Measurements from ENCODE around the gene PTPRG. TPM values are rescaled to one million over a fixed set of nuclear protein-coding genes. Genes with fewer than 3 reads are reported as not detected.

Gene PTPRG
- total RNA-seq, 3 donors from 2014 or later, result 28.9 to 54.7 (median 40.4) TPM

- no peak for TF ChIP-seq CTCF (IDR thresholded peaks at IDR 0.05)
- DNase-seq, result no peak
- Histone ChIP-seq H3K4me3 (no peak overlapping the region), H3K36me3 (ENCODE audit: low read depth) (no peaks in the 10 kb centered on the region), H3K9me3 (no peaks in the 10 kb centered on the region), H3K4me1 (ENCODE audit: low read depth) (no peaks in the 10 kb centered on the region)
- ATAC-seq, result no peak
- intact Hi-C loops (cut with DNase I, micrococcal nuclease), result no loop called here
These were observed 365.6 kb downstream of the PTPRG start for GRCh38 chr3:61926923-61927322.

- no peaks in the 10 kb centered on the region for H3K9me3 ChIP-seq
- ATAC-seq (peak; percentile 55), DNase-seq (peak in 2 of 3 donors; percentile 30 to 31)
- no peak for TF ChIP-seq CTCF (IDR thresholded peaks at IDR 0.05)
- intact Hi-C loops (cut with DNase I, micrococcal nuclease), result no loop called here
- no peaks in the 10 kb centered on the region for H3K36me3 ChIP-seq (ENCODE audit: low read depth)
- H3K4me3 ChIP-seq, result no peak overlapping the region
- H3K4me1 ChIP-seq (ENCODE audit: low read depth), result no peaks in the 10 kb centered on the region
These were observed 366.0 kb downstream of the PTPRG start for GRCh38 chr3:61927332-61927731.

- Histone ChIP-seq H3K4me1 (ENCODE audit: low read depth) (no peaks in the 10 kb centered on the region), H3K9me3 (no peaks in the 10 kb centered on the region), H3K36me3 (ENCODE audit: low read depth) (no peaks in the 10 kb centered on the region), H3K4me3 (no peak overlapping the region)
- intact Hi-C loops (cut with DNase I, micrococcal nuclease), result no loop called here
- DNase-seq (no peak), ATAC-seq (no peak)
- no peak for TF ChIP-seq CTCF (IDR thresholded peaks at IDR 0.05)
These were observed 366.7 kb downstream of the PTPRG start for GRCh38 chr3:61928039-61928438.

- DNase-seq (no peak), ATAC-seq (no peak)
- H3K36me3 ChIP-seq (ENCODE audit: low read depth), result no peaks in the 10 kb centered on the region
- H3K4me1 ChIP-seq (ENCODE audit: low read depth), result no peaks in the 10 kb centered on the region
- intact Hi-C loops (cut with DNase I, micrococcal nuclease), result no loop called here
- H3K4me3 ChIP-seq, result no peak overlapping the region
- TF ChIP-seq CTCF (IDR thresholded peaks at IDR 0.05), result no peak
- no peaks in the 10 kb centered on the region for H3K9me3 ChIP-seq
These were observed 367.5 kb downstream of the PTPRG start for GRCh38 chr3:61928776-61929314.

- DNase-seq (no peak), ATAC-seq (no peak)
- no peak for TF ChIP-seq CTCF (IDR thresholded peaks at IDR 0.05)
- H3K36me3 ChIP-seq (ENCODE audit: low read depth), result no peaks in the 10 kb centered on the region
- no peaks in the 10 kb centered on the region for H3K9me3 ChIP-seq
- intact Hi-C loops (cut with DNase I, micrococcal nuclease), result no loop called here
- no peaks in the 10 kb centered on the region for H3K4me1 ChIP-seq (ENCODE audit: low read depth)
- H3K4me3 ChIP-seq, result no peak overlapping the region
These were observed 368.2 kb downstream of the PTPRG start for GRCh38 chr3:61929617-61930016.

GRCh38 chr3:61932499-61932898, 371.1 kb downstream of the PTPRG start:
- Histone ChIP-seq H3K4me3 (no peak overlapping the region), H3K4me1 (ENCODE audit: low read depth) (peaks cover 5% of the 10 kb centered on the region), H3K9me3 (no peaks in the 10 kb centered on the region), H3K36me3 (ENCODE audit: low read depth) (no peaks in the 10 kb centered on the region)
- no peak for TF ChIP-seq CTCF (IDR thresholded peaks at IDR 0.05)
- intact Hi-C loops (cut with DNase I, micrococcal nuclease), result no loop called here
- DNase-seq, result no peak
- no peak for ATAC-seq

All from mucosa of descending colon (tissue), 3 donors.